CD4-positive, alpha-beta T cell (primary cell): ENCODE data around the gene CALR. TPM values are rescaled to one million over a fixed set of nuclear protein-coding genes. Genes with fewer than 3 reads are reported as not detected.
"Not testable (repeated sequence)": the region's sequence is repeated elsewhere in the genome, so short reads cannot be mapped to it uniquely, and the experiment has no call there.

ENCODE experiments used
- ATAC-seq: fragments of 200-7000 bp; cut with Tn5 transposase; one replicate; pipeline ENCODE4 v1.10.0; 2022; ENCODE audit warnings: mild to moderate bottlenecking; ENCODE audit not compliant: poor library complexity
- CTCF ChIA-PET: fragments of 350-600 bp; sonication (Branson Sonifier 250); formaldehyde crosslinking; loops from one replicate; lab custom pipeline; 2021; ENCODE audit warnings: antibody characterized with exemption, inconsistent platforms; lab: Charles Lee
- POLR2A ChIA-PET: fragments of 350-600 bp; sonication (Branson Sonifier 250); formaldehyde crosslinking; loops from one replicate; lab custom pipeline; 2021; ENCODE audit warnings: antibody characterized with exemption, inconsistent platforms; lab: Charles Lee
- DNase-seq, 14 experiments: peaks; one replicate each; pipeline ENCODE4 v3.0.0-alpha.2; 2013 to 2020; ENCODE audit warnings: mixed read lengths in 2 of 14
- H3K27ac ChIP-seq, 2 donors: one replicate each; pipeline versions ENCODE4 v1.5.1 to v1.7.0; 2013; ENCODE audit warnings: low read length in 2 of 2, low read depth in 1 of 2, mild to moderate bottlenecking in 1 of 2
- H3K27me3 ChIP-seq, 2 experiments: 1 replicate in 1 of 2; 2 replicates in 1 of 2; pipeline versions ENCODE4 v1.6.1 to v1.7.0; 2013; ENCODE audit warnings: low read length in 2 of 2, control low read depth in 1 of 2, mild to moderate bottlenecking in 1 of 2, moderate library complexity in 1 of 2; ENCODE audit not compliant: insufficient read depth in 2 of 2, control insufficient read depth in 1 of 2
- H3K36me3 ChIP-seq: one replicate; pipeline ENCODE4 v1.6.1; 2013; ENCODE audit warnings: low read length, control low read depth; ENCODE audit not compliant: insufficient read depth
- H3K4me1 ChIP-seq: one replicate; pipeline ENCODE4 v1.6.1; 2013; ENCODE audit warnings: low read length, control low read depth; ENCODE audit not compliant: insufficient read depth
- H3K4me3 ChIP-seq: one replicate; pipeline ENCODE4 v1.5.1; 2013; ENCODE audit warnings: mild to moderate bottlenecking, low read length, moderate library complexity
- H3K9me3 ChIP-seq, 2 experiments: 1 replicate in 1 of 2; 2 replicates in 1 of 2; pipeline versions ENCODE4 v1.6.1 to v1.7.0; 2013; ENCODE audit warnings: low read length in 2 of 2, mild to moderate bottlenecking in 2 of 2, control low read depth in 1 of 2, moderate library complexity in 1 of 2; ENCODE audit not compliant: control insufficient read depth in 1 of 2, insufficient read depth in 1 of 2
- H3K27ac Mint-ChIP-seq: one replicate; pipeline ENCODE4 v1.8.0; 2020; ENCODE audit warnings: mixed read lengths
- H3K27me3 Mint-ChIP-seq: one replicate; pipeline ENCODE4 v1.8.0; 2021; ENCODE audit warnings: mixed read lengths
- H3K36me3 Mint-ChIP-seq: one replicate; pipeline ENCODE4 v1.8.0; 2021; ENCODE audit warnings: low read depth, mixed read lengths
- H3K4me1 Mint-ChIP-seq: one replicate; pipeline ENCODE4 v1.8.0; 2021; ENCODE audit warnings: low read depth, mixed read lengths
- H3K4me3 Mint-ChIP-seq: one replicate; pipeline ENCODE4 v1.8.0; 2020; ENCODE audit warnings: mild to moderate bottlenecking, mixed read lengths
- H3K9me3 Mint-ChIP-seq: one replicate; pipeline ENCODE4 v1.8.0; 2020; ENCODE audit warnings: mixed read lengths
- intact Hi-C, 2 experiments: fragments of 100-400 bp; cut with DNase I in 1 of 2; cut with micrococcal nuclease in 1 of 2; formaldehyde crosslinking; loops; one replicate each; pipeline versions ENCODE4 v1.15.1 to v1.9.0; 2023 to 2025; cut with DNase I, micrococcal nuclease
- polyA plus RNA-seq, 2 donors: library from polyadenylated mRNA; unstranded; fragments of 120-200 nt; gene quantifications; one replicate each; pipeline ENCODE4 v1.2.1, GENCODE V29; 2013
- total RNA-seq, 174 experiments: library from RNA in 2 of 174; stranded (reverse) in 2 of 174; gene quantifications; one replicate each; pipeline ENCODE4 v1.2.3 and lab custom pipeline; 2021 to 2026
- TF ChIP-seq, protein P1 (sequence below): fragments of 200-600 bp; IDR thresholded peaks from one replicate; pipeline ENCODE4 v1.8.0; 2022; ENCODE audit warnings: antibody characterized with exemption, mild to moderate bottlenecking

Gene CALR
- total RNA-seq (100 to 1,000 TPM; 558 to 559 TPM), total RNA-seq (lab: John Stamatoyannopoulos, UW) (175 to 1,319 (median 373) reads per million in 172 experiments)
- polyA plus RNA-seq (2013, experiment 1 of 2) = 282 TPM
- 317 TPM for polyA plus RNA-seq (2013, experiment 2 of 2)

- H3K36me3 ChIP-seq = peaks cover 40% of the 10 kb centered on the region
- H3K9me3 ChIP-seq = peaks cover 0 to 7% of the 10 kb centered on the region in 2 experiments
- H3K4me3 Mint-ChIP-seq = peak within 1 kb of the TSS; percentile 94
- DNase-seq (peak; percentile 97 to 100 (median 99)), ATAC-seq (peak; percentile 88)
- no peaks in the 10 kb centered on the region for H3K9me3 Mint-ChIP-seq
- peaks cover 58% of the 10 kb centered on the region for H3K36me3 Mint-ChIP-seq
- H3K27me3 Mint-ChIP-seq = no peaks in the 10 kb centered on the region
- no peaks in the 10 kb centered on the region for H3K27me3 ChIP-seq
- CTCF ChIA-PET = interaction anchor here (1.4 to 3.3 kb wide), 3 partner anchors 27 to 156 kb away, joined by 4 to 25 read pairs (median 9); no protein-coding TSS in a partner anchor
- POLR2A ChIA-PET = interaction anchor here (0.7 to 3.3 kb wide), 12 partner anchors 9 to 156 kb away, joined by 3 to 24 read pairs (median 6); partner anchors contain the start of genes GADD45GIP1, GCDH and SYCE2
- H3K4me3 ChIP-seq = peak within 1 kb of the TSS; percentile 94
- peaks cover 55% of the 10 kb centered on the region for H3K4me1 Mint-ChIP-seq
- intact Hi-C loops = loop anchor here (2.0 to 10.0 kb wide), 4 partner anchors 47 to 203 kb away; partner anchors contain the start of genes GCDH (in 2 of the 2), GET3 (in 1 of the 2), PRDX2 (in 1 of the 2) and RNASEH2A (in 1 of the 2)
- TF ChIP-seq, protein P1, sequence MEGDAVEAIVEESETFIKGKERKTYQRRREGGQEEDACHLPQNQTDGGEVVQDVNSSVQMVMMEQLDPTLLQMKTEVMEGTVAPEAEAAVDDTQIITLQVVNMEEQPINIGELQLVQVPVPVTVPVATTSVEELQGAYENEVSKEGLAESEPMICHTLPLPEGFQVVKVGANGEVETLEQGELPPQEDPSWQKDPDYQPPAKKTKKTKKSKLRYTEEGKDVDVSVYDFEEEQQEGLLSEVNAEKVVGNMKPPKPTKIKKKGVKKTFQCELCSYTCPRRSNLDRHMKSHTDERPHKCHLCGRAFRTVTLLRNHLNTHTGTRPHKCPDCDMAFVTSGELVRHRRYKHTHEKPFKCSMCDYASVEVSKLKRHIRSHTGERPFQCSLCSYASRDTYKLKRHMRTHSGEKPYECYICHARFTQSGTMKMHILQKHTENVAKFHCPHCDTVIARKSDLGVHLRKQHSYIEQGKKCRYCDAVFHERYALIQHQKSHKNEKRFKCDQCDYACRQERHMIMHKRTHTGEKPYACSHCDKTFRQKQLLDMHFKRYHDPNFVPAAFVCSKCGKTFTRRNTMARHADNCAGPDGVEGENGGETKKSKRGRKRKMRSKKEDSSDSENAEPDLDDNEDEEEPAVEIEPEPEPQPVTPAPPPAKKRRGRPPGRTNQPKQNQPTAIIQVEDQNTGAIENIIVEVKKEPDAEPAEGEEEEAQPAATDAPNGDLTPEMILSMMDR = no peak
- peak within 1 kb of the TSS; percentile 74 to 80 for H3K27ac ChIP-seq
- H3K4me1 ChIP-seq = peaks cover 63% of the 10 kb centered on the region
- peak within 1 kb of the TSS; percentile 93 for H3K27ac Mint-ChIP-seq
Observed at GRCh38 chr19:12937927-12938778, at the start of gene CALR. TSS of gene CALR (plus strand) at chr19:12938609. CDS start at chr19:12938680, 71 bp downstream.

DNA sequence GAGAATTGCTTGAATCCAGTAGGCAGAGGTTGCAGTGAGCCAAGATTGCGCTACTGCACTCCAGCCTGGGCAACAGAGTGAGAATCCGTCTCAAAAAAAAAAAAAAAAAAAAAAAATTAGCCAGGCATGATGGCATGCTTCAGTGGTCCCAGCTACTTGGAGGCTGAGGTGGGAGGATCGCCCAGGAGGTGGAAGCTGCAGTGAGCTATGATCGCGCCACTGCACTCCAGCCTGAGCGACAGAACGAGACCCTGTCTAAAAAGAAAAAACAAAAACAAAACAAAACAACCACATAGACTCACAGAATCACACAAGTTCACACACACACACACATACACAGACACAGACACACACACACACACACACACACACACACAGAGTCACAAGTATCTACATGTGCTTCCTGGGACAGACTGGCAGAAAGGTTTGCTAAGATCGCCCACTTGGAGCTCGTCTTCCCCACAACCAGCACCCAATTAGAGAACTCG, 48.1 kb upstream of the CALR start:
- Mint-ChIP-seq H3K36me3 (peaks cover 35% of the 10 kb centered on the region), H3K27ac (peak overlapping the region; percentile 90), H3K4me1 (peaks cover 31% of the 10 kb centered on the region), H3K4me3 (peak overlapping the region; percentile 96)
- not testable (repeated sequence) for DNase-seq, H3K9me3 Mint-ChIP-seq, H3K27me3 Mint-ChIP-seq, ATAC-seq, H3K9me3 ChIP-seq, H3K27me3 ChIP-seq
- H3K36me3 ChIP-seq = peaks cover 21% of the 10 kb centered on the region
- ChIA-PET POLR2A (interaction anchor here (0.7 to 2.6 kb wide), 31 partner anchors 9 to 1632 kb away, joined by 3 to 47 read pairs (median 4); partner anchors contain the start of genes CALR, DNASE2, FARSA and GADD45GIP1), CTCF (interaction anchor here (0.8 to 2.6 kb wide), 8 partner anchors 10 to 171 kb away, joined by 3 to 17 read pairs (median 4); partner anchors contain the start of genes DNASE2, RNASEH2A and SYCE2)
- peak overlapping the region; percentile 55 to 67 for H3K27ac ChIP-seq
- intact Hi-C loops = loop anchor here (1.0 to 2.0 kb wide), 3 partner anchors 24 to 66 kb away; partner anchors contain the start of genes CALR (in 2 of the 2) and GADD45GIP1 (in 1 of the 2)
- peaks cover 32% of the 10 kb centered on the region for H3K4me1 ChIP-seq
- peak overlapping the region; percentile 89 for H3K4me3 ChIP-seq

DNA sequence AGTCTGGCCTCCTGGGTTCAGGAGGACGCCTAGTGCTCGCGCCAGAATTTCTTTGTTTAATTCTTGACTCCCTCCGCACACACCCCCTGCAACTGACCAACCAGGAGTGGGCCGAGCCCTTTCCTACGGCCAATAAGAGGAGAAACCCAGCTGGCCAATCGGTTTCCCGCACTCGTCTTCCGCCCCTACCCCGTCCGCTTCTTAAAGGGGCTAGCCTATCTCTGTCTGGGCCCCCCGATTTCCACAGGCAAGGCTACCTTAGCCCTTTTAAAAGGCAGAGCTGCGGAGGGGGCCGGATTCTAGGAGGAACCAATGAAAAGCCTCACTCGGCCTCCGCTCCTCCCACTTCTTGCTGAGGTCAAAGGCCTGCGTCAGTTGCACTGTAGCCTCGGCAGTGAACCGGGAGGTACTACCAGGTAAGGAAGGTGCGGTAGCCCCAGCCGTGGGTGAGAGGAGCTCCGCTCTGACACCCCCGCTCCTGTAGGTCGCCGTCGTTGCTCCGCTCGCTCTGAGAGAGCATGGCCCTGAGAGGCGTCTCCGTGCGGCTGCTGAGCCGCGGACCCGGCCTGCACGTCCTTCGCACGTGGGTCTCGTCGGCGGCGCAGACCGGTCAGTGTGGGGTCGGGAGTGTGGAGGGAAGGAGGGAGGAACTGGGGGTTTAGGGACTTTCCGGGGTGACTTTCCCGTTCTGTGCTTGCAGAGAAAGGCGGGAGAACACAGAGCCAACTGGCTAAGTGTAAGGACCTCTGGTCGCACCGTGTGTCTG, 47.4 kb upstream of the CALR start, which contains the start of gene GCDH:
Gene GCDH (plus strand): TSS at position 374 of the 766 bp plus-strand sequence. CDS start 145 bp downstream, at position 519.
- CTCF ChIA-PET = interaction anchor here (0.7 to 2.6 kb wide), 9 partner anchors 10 to 170 kb away, joined by 3 to 17 read pairs (median 4); partner anchors contain the start of genes DNASE2, RNASEH2A and SYCE2
- H3K27ac Mint-ChIP-seq = peak within 1 kb of the TSS; percentile 90
- H3K36me3 Mint-ChIP-seq = peaks cover 40% of the 10 kb centered on the region
- H3K4me1 ChIP-seq = peaks cover 25% of the 10 kb centered on the region
- H3K27me3 Mint-ChIP-seq = no peaks in the 10 kb centered on the region
- ATAC-seq = peak; percentile 89
- TF ChIP-seq, protein P1 = no peak
- H3K4me3 ChIP-seq = peak within 1 kb of the TSS; percentile 89
- peak within 1 kb of the TSS; percentile 67 to 68 for H3K27ac ChIP-seq
- POLR2A ChIA-PET = interaction anchor here (0.6 to 2.6 kb wide), 34 partner anchors 8 to 1631 kb away, joined by 3 to 47 read pairs (median 4); partner anchors contain the start of genes CALR, DNASE2, FARSA and GADD45GIP1
- peaks cover 24% of the 10 kb centered on the region for H3K36me3 ChIP-seq
- H3K4me3 Mint-ChIP-seq = peak within 1 kb of the TSS; percentile 96
- intact Hi-C loops = loop anchor here (1.0 to 2.0 kb wide), 5 partner anchors 23 to 66 kb away; partner anchors contain the start of genes CALR (in 2 of the 2), FARSA (in 1 of the 2), GADD45GIP1 (in 1 of the 2) and SYCE2 (in 1 of the 2)
- no peaks in the 10 kb centered on the region for H3K9me3 Mint-ChIP-seq
- DNase-seq = peak; percentile 90 to 99 (median 94)
- no peaks in the 10 kb centered on the region for H3K9me3 ChIP-seq
- peaks cover 31% of the 10 kb centered on the region for H3K4me1 Mint-ChIP-seq
- H3K27me3 ChIP-seq = no peaks in the 10 kb centered on the region
